KOPT-K1 (cell line): ENCODE measurements around the gene CDCP2.
"Not testable (repeated sequence)": the region's sequence is repeated elsewhere in the genome, so short reads cannot be mapped to it uniquely, and the experiment has no call there.

Source experiments
- H3K27ac ChIP-seq: fragments of 200-600 bp; sonication (generic); 2 replicates; pipeline ENCODE4 v1.5.1; 2016; ENCODE audit warnings: antibody characterized with exemption, mild to moderate bottlenecking, low read depth, low read length; ENCODE audit not compliant: poor library complexity, severe bottlenecking
- H3K36me3 ChIP-seq: fragments of 200-600 bp; sonication (generic); 2 replicates; pipeline ENCODE4 v1.5.1; 2017; ENCODE audit warnings: antibody characterized with exemption, mild to moderate bottlenecking, low read length, moderate library complexity; ENCODE audit not compliant: insufficient read depth
- H3K9me3 ChIP-seq: fragments of 200-600 bp; sonication (generic); 2 replicates; pipeline ENCODE4 v1.5.1; 2017; ENCODE audit warnings: antibody characterized with exemption, low read length, mild to moderate bottlenecking; ENCODE audit not compliant: insufficient read depth, poor library complexity, severe bottlenecking

The CDCP2 gene

DNA sequence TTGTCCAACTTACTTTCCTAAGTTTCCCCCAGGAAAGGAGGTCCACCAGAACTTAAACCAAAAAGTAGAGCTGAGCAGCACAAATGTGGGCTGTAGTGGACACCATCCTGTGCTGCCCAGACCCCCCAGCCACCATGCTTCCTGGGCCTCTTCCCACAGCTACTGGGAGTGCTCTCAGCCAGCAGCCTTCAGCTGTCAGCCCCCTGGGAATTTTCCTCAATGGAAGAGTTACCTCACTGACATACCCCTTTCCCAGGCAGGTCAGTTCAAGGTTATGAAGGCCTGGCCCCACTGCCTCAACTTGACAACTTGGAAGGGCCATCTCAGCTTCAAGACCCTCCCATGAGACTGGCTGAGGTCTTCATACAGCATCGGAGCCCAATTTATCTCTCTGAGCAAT lies 47.7 kb downstream of the CDCP2 start:
- Histone ChIP-seq H3K27ac (no peak overlapping the region), H3K36me3 (no peaks in the 10 kb centered on the region; the same call in 1 of the 2 replicates), H3K9me3 (no peaks in the 10 kb centered on the region)

DNA sequence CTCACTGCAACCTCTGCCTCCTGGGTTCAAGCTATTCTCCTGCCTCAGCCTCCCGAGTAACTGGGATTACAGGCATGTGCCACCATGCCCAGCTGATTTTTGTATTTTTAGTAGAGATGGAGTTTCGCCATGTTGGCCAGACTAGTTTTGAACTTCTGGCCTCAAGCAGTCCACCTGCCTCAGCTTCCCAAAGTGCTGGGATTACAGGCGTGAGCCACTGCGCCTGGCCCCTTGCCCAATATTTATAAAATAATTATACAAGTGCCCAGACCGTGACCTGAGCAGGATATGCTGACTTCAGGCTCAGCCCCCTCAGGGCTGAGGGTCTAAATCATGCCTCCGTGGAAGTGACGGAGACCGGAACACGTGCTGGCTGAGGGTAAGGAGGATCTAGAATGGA lies 48.2 kb downstream of the CDCP2 start:
- H3K9me3 ChIP-seq, H3K27ac ChIP-seq, H3K36me3 ChIP-seq: not testable (repeated sequence)

DNA sequence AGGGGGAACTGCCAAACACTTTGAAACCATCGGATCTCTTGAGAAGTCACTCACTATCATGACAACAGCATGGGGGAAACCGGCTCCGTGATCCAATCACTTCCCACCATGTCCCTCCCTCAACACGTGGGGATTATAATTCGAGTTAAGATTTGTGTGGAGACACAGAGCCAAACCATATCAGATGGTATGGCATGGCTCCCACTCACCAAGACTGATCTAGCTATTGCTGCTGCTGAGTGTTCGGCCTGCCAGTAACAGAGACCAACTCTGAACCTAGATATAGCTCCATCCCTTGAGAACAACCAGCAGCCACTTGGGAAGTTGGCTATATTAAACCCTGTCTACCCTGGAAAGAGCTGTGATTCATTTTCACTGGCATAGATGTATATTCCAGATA lies 49.4 kb downstream of the CDCP2 start:
- H3K27ac ChIP-seq, result no peak overlapping the region
- H3K36me3 ChIP-seq, result no peaks in the 10 kb centered on the region; the same call in 1 of the 2 replicates
- H3K9me3 ChIP-seq, result no peaks in the 10 kb centered on the region

DNA sequence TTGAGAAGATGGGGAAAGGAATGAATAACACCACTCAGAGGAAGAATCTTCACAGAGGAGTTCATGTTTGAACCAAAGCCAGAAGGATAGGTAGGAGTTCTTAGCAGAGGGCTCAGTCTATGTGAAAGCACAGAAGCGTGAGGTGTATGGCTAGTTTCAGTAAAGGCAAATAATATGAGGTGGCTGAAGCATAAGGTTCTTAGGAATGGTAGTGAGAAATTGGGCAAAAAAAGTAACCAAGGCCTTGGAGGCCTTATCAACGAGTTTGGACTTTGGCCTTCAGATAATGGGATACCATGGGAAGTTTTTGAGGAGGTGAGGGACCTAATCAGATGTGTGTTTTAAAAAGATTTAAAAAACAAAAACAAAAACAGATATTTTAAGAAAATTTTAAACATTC lies 52.3 kb downstream of the CDCP2 start:
- H3K9me3 ChIP-seq, result no peaks in the 10 kb centered on the region
- peaks cover 22% of the 10 kb centered on the region for H3K36me3 ChIP-seq
- no peak overlapping the region for H3K27ac ChIP-seq

- H3K9me3 ChIP-seq, result no peaks in the 10 kb centered on the region
- no peak overlapping the region for H3K27ac ChIP-seq
- peaks cover 22% of the 10 kb centered on the region for H3K36me3 ChIP-seq
These were observed 53.7 kb downstream of the CDCP2 start for GRCh38 chr1:54099061-54099610.

- Histone ChIP-seq H3K9me3 (no peaks in the 10 kb centered on the region), H3K36me3 (peaks cover 22% of the 10 kb centered on the region), H3K27ac (no peak overlapping the region)
These were observed 55.9 kb downstream of the CDCP2 start for GRCh38 chr1:54096877-54097240.

- Histone ChIP-seq H3K36me3 (peaks cover 22% of the 10 kb centered on the region), H3K9me3 (no peaks in the 10 kb centered on the region), H3K27ac (no peak overlapping the region)
These were observed 56.4 kb downstream of the CDCP2 start for GRCh38 chr1:54096227-54096876.

DNA sequence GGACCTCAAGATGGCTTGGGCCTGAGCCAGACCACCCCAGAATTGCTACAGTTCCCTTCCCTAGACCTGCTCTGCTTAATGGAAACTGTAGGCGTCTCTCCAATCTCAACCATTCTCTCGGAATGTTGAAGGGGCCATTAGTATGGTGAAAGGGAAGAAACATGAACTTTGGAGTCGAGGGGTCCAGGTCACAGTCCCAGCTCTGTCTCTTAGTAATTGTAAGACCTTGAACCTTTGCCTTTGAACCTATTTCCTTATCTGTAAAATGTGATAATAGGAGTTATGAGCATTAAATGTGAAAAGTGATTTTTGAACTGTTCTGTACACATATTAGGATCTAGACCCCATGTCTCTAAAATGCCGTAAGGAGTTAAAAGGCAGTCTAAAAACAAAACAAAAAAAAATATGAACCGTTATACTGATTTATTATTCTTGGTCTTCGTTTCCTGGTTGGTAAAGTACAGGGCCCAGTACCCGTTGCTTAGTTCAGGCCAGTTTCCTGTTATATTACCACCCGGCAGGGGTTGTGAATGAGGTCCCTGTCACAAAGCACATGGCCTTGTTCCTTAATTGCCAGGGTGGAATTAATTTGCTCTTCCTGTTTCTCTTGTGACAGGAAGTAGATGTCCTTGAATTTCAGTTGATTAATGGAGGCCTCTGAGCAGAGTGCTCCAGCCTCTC lies 57.1 kb downstream of the CDCP2 start:
- Histone ChIP-seq H3K36me3 (peaks cover 22% of the 10 kb centered on the region), H3K27ac (no peak overlapping the region), H3K9me3 (no peaks in the 10 kb centered on the region)

- H3K27ac ChIP-seq, H3K9me3 ChIP-seq: not testable (repeated sequence)
- peaks cover 25% of the 10 kb centered on the region for H3K36me3 ChIP-seq
These were observed 58.1 kb downstream of the CDCP2 start for GRCh38 chr1:54094730-54095105.

GRCh38 chr1:54094001-54094729 lies 58.6 kb downstream of the CDCP2 start:
- no peaks in the 10 kb centered on the region for H3K9me3 ChIP-seq
- H3K27ac ChIP-seq, result no peak overlapping the region
- peaks cover 29% of the 10 kb centered on the region for H3K36me3 ChIP-seq

DNA sequence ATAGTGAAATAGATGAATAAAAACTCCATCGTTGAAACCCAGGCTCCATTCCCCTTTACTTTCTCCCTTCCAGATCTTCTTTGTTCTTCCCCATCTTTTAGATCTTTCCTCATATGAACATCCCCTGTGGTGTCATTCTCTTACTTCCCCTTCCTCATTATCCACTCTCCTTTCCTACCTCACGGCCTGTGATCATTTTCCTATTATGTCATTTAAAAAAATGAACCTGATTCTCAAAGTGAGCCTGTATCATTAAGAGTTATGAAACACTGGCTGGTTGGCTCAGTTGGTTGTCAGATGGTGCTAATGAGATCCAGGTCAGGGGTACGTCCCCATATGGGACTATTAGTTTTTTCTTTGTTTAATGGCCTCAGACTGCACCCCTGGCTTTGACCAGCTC lies 61.1 kb downstream of the CDCP2 start:
- Histone ChIP-seq H3K9me3 (no peaks in the 10 kb centered on the region), H3K27ac (no peak overlapping the region), H3K36me3 (peaks cover 19% of the 10 kb centered on the region)

GRCh38 chr1:54088385-54088784 lies 64.4 kb downstream of the CDCP2 start:
- H3K9me3 ChIP-seq, result no peaks in the 10 kb centered on the region
- H3K36me3 ChIP-seq, result 0 out of 2 replicates have a peak, but pooled peaks cover 12% of the 10 kb centered on the region
- no peak overlapping the region for H3K27ac ChIP-seq

GRCh38 chr1:54086754-54087153 lies 66.0 kb downstream of the CDCP2 start:
- 0 out of 2 replicates have a peak, but pooled peaks cover 12% of the 10 kb centered on the region for H3K36me3 ChIP-seq
- H3K27ac ChIP-seq, result no peak overlapping the region
- no peaks in the 10 kb centered on the region for H3K9me3 ChIP-seq

DNA sequence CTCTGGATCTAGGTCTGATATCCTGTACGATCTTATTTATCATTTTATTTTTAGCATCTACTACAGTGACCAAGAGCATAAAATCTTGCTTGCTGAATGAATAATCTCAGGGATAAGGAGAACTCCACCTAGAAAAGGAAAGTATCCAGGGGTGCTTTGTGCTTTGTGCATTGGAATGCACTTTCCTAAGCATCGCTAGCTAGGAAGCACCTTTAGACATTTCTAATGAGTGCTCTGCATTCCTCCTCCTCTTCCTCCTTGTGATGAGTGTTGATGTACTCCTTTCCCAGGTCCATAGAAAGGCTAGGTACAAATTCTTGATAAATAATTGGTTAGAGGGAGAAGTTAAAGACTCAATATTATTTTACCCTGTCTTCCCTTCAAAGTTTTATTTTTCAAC lies 68.0 kb downstream of the CDCP2 start:
- 0 out of 2 replicates have a peak, but pooled peaks cover 9% of the 10 kb centered on the region for H3K36me3 ChIP-seq
- H3K27ac ChIP-seq, result no peak overlapping the region
- no peaks in the 10 kb centered on the region for H3K9me3 ChIP-seq
